GM21447 (cell line): ENCODE results near the gene NXPH1.
"Not testable (repeated sequence)": the region's sequence is repeated elsewhere in the genome, so short reads cannot be mapped to it uniquely, and the experiment has no call there.

ENCODE experiments used
- ATAC-seq: cut with Tn5 transposase; IDR thresholded peaks from one replicate; pipeline ENCODE4 v1.9.1; 2021; ENCODE audit not compliant: unreplicated experiment

NXPH1 gene

GRCh38 chr7:8668627-8669500, 235.5 kb downstream of the NXPH1 start:
- no peak for ATAC-seq

DNA sequence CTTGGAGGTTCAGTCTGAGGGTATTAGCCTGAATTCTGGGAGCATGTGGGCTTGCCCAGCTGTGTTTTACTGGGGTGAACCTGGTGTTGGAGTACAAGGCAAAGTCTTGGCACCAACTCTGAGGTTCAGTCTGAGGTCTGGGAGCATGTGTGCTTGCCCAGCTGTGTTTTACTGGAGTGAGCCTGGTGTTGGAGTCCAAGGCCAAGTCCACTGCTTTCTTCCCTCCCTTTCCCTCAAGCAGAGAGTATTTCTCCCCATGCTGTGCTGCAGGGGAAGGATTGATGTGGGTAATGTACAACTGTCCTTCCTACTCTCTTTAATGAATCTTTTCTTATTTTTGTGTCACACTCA, 236.1 kb downstream of the NXPH1 start:
- no peak for ATAC-seq

DNA sequence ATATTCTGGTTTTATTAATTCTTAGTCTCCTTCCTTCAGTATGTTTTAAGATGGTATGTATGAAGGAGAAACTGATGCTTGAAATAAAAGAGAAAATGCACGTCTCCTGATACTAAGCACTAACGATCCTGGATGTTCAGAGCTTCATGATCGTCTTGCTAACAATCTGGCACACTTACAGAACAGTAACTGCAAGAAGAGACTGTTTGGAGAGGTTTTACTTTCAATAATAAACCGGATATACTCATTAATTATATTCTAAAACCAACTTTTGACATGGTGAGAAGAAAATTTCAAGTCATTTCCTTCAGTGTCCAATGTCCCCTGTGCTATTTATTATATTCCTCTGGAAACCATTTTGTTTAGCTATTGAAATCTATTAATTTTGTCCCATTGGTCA, 251.0 kb downstream of the NXPH1 start:
- ATAC-seq: no peak

- ATAC-seq: no peak
Observed at GRCh38 chr7:8699875-8700624, 266.6 kb downstream of the NXPH1 start.

DNA sequence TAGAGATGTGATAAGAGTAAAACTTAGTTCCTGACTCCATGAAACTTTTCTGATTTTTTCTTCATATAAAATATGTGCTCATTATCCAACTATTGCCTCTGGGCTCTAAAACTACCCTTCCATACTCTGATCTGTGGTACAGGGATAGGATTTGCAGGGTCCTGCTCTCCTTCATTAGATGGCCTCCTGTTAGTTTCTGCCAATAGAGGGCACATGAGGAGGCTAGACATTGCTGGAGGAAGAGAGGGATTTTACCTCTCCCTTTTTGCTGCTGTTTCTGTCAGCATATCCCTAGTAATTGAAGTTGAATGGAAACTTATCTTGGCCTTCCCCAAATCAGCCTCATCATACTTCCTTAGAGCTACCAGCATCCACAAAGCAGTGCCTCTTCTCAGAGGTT, 269.4 kb downstream of the NXPH1 start:
- ATAC-seq: no peak

GRCh38 chr7:8710124-8710523, 276.7 kb downstream of the NXPH1 start:
- ATAC-seq: no peak

GRCh38 chr7:8714791-8715190, 281.4 kb downstream of the NXPH1 start:
- ATAC-seq: no peak

DNA sequence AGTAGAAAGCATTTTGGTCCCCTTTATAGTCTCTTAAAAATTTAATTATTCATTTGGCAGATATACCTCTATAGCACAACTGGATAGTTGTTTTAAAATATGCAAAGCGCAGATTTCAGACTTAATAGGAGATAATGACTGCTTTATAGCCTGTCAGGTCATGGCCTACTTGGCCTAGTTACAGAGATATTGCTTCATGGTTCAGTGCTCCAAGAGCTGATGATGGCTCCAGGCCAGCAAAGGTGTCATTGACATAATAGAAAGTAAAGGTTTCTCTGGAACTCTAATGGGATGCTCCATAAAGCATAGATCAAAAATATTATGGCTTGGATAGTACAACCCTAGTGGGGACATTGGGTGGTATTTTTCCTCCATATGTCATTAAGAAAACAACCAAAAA, 285.7 kb downstream of the NXPH1 start:
- ATAC-seq: no peak

GRCh38 chr7:8724080-8724718, 290.8 kb downstream of the NXPH1 start:
- no peak for ATAC-seq

DNA sequence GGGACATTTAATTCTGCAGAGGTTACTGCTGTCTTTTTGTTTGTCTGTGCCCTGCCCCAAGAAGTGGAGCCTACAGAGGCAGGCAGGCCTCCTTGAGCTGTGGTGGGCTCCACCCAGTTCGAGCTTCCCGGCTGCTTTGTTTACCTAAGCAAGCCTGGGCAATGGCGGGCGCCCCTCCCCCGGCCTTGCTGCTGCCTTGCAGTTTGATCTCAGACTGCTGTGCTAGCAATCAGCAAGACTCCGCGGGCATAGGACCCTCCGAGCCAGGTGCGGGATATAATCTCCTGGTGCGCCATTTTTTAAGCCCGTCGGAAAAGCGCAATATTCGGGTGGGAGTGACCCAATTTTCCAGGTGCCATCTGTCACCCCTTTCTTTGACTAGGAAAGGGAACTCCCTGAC, 298.3 kb downstream of the NXPH1 start:
- not testable (repeated sequence) for ATAC-seq

DNA sequence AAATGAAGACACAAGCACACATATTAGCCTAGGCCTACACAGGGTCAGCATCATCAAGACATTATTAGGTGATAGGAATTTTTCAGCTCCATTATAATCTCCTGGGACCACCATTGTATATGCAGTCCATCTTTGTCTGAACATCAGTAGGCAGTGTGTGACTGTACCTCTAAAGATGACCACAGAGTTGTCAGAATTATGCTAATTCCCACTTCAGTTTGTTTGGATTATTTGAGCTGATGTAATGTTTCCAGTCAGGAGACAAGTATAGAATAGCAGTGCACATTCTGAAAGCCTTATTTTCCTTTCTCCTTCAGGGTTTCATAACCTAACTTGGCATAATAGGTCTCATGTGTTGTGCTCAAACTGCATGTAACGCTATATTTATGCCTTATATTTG, 306.4 kb downstream of the NXPH1 start:
- no peak for ATAC-seq

DNA sequence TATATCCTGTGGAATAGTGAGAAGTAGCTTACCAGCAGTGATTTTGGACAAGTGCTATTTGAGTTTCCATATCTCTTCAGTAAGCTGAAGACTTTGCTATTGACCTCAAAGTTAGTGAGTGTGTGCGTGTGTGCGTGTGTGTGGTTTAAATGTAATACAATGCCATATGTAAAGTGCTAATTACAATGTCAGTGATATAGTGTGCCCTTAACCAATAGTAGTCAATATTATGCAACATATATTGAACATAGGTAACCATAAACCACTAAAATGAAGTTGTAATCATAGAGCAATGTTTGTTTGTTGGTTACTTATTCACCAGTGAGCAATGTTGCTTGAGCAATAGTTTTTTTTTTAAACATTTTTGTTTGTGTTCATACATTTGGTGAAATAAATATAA, 309.4 kb downstream of the NXPH1 start:
- ATAC-seq: no peak

DNA sequence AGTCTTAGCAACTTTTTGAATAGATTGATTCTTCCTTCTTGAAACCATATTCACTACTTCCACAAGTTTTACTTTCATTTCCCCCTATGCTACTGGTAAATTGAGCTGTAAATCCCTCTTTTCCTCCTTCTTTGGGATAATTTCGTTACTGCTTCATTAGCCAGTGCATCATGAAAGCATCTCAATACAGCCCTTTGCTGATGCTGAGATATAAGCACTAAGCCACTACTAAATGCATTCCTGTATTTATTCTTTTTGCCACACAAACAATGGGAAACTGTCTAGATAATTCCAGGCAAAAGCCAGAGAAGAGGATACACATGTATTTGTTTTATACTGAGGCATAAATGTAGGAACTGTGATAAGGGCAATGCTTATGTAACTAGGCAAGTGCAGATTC, 313.9 kb downstream of the NXPH1 start:
- no peak for ATAC-seq

- no peak for ATAC-seq
Observed at GRCh38 chr7:8751557-8752231, 318.3 kb downstream of the NXPH1 start.

- no peak for ATAC-seq
Observed at GRCh38 chr7:8753355-8753754, 319.9 kb downstream of the NXPH1 start.

DNA sequence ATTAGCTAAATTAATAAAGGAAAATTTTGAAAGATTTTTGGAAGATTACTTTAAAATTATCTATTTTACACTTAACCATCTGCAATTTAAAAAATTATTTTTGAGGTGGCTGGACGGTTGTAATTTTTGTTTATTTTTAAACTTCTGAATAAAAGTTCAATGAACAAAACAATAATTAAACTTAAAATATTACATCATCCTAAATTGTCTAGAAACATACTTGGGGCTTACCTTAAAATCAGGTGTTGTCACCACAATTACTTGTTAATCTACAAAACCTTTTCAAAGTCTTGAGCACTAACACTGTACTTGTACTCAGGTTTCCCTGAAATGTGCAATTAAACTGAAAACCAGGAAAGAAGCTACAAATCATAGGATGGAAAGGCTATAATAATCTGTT, 328.3 kb downstream of the NXPH1 start:
- ATAC-seq: no peak

DNA sequence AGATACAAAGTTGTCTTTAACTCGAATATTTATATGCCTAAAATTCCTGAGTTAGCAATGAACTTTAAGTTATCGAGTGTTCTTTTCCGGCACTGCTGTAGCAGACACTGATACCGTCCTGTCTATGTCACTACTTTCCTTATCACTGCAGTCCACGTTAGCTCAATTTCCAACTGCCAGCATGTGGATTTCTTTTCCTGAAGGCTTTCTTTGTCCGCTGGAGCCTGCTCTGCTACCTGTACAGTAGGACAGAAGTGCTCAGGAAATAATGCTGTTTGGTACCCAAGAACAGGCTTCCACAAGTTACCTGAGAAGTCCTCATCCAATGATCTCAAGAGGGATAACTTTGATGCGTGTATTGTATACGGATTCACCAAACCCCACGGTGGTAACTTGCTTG, 329.4 kb downstream of the NXPH1 start:
- ATAC-seq: no peak

DNA sequence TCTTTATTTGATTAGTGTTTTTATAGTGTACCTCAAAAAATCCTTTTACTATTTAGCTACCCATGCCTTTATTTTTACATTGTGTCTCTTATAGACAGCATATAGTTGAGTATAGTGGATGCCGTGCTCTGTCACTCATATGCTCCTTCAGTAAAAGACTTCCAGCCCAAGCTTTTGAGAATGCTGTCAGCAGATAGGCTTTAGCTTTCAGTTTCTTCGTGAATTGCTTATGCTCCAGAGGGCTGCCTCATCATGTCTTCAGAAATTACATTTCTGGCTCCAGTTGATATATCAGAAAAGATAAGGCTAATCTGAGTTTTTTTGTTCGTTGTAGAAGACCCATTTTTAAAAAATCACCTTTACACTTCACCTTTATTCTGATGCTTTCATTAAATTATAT, 332.0 kb downstream of the NXPH1 start:
- no peak for ATAC-seq

DNA sequence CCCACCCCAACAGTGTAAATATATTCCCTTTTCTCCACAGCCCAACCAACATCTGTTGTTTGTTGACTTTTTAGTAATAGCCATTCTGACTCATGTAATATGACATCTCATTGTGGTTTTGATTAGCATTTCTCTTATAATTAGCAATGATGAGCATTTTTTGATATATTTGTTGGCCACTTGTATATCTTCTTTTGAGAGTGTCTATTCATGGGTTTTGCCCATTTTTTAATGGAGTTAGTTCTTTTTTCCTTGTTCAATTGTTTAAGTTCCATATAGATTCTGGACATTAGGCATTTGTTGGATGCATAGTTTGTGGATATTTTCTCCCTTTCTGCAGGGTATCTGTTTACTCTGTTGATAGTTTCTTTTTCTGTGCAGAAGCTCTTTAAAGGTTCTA, 340.1 kb downstream of the NXPH1 start:
- ATAC-seq: no peak

GRCh38 chr7:8778459-8778858, 345.1 kb downstream of the NXPH1 start:
- no peak for ATAC-seq

DNA sequence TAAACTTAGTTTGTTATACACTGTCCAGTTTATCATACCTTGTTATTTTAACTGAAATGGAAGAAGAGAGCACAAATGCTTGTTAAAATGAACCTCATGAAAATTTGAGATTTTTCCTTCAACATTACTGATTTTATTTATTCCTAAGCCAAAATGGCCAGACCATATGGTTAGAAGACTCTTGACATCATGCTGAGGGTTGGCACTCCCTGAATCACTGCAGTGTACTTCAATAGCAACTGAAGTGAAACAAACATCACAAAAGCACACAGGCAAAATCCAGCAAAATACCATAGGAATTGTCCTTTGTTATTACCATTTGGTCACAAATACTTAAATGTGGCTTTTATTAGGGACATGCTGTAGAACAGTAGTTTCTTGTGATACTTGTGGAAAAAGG, 347.8 kb downstream of the NXPH1 start:
- ATAC-seq: no peak
